ENCODE measurements around the gene BCL2A1. TPM values are rescaled to one million over a fixed set of nuclear protein-coding genes. Genes with fewer than 3 reads are reported as not detected.

The BCL2A1 gene
- total RNA-seq, 4 donors from 2014 or later, result 0.97 to 12.6 (median 1.3) TPM; not detected in 1

DNA sequence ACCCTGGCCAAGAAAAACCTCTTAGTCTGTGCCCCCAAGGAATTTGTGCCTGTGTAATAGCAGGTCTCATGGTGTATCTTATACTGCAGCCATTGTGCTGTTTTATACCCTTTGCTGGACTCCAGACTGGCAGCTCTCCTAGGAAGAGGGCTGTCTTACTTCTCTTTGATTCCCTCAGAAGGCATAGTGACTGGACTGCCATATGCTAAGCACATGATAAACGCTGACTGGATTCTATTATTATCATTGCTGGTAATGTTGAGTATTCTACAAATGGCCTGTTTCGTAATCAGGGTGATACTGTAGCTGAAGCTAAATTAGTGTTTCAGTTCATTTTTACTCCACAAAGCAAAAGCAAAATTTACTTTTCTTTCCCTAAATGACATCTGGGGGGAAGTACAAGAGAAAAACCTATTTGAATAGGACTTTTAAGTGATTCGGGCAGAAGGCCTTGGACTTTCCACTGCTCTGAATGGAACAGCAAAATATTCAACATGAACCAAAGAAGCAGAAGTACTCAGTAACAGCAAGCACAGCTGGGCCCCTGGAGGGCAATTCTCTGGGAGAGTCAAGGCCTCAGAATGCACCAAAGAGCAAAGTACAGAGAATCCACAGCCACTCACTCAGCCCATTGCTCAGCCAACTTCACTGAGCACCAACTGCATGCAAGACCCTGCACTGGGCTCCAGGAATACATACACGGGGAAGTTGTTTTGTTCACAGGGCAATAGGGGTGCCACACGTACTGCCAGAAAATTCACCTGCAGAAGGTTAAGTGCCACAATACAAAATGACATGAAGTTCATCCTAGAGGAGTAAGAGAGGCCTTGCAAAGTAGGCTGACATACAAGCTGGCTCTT lies 7.9 kb upstream of the BCL2A1 start:
- TF ChIP-seq, protein P1, sequence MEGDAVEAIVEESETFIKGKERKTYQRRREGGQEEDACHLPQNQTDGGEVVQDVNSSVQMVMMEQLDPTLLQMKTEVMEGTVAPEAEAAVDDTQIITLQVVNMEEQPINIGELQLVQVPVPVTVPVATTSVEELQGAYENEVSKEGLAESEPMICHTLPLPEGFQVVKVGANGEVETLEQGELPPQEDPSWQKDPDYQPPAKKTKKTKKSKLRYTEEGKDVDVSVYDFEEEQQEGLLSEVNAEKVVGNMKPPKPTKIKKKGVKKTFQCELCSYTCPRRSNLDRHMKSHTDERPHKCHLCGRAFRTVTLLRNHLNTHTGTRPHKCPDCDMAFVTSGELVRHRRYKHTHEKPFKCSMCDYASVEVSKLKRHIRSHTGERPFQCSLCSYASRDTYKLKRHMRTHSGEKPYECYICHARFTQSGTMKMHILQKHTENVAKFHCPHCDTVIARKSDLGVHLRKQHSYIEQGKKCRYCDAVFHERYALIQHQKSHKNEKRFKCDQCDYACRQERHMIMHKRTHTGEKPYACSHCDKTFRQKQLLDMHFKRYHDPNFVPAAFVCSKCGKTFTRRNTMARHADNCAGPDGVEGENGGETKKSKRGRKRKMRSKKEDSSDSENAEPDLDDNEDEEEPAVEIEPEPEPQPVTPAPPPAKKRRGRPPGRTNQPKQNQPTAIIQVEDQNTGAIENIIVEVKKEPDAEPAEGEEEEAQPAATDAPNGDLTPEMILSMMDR (IDR thresholded peaks at IDR 0.05), result no peak
- TF ChIP-seq POLR2A (IDR thresholded peaks at IDR 0.05), result no peak
- Histone ChIP-seq H3K27me3 (no peaks in the 10 kb centered on the region), H3K4me1 (no peaks in the 10 kb centered on the region), H3K36me3 (no peaks in the 10 kb centered on the region), H3K9me3 (no peaks in the 10 kb centered on the region), H3K27ac (no peak overlapping the region), H3K4me3 (no peak overlapping the region)
- no peak for DNase-seq
- intact Hi-C loops (cut with DNase I; ENCODE audit: low total_unique reads), result no loop called here

DNA sequence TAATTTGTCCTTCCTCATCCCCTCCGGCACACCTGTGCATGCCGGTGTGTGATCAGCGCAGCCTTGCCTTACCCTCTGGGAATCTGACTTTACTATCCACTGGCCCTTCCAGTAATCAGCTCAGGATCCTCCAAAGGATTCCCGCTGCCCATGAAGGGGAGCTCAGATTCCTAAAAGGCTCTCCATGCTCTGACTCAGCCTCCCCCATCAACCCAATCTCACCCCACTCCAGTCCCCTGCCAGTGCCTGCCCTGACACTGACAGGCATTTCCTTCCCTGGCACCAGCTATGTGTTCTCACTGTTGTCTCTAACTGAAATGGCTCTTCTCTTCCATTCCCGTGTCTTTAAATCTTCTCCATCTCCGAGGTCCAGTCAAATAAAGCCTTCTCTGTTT lies 7.3 kb upstream of the BCL2A1 start:
- H3K4me3 ChIP-seq, result no peak overlapping the region
- intact Hi-C loops (cut with DNase I; ENCODE audit: low total_unique reads), result no loop called here
- no peaks in the 10 kb centered on the region for H3K4me1 ChIP-seq
- DNase-seq, result no peak
- no peaks in the 10 kb centered on the region for H3K27me3 ChIP-seq
- TF ChIP-seq, protein P1 (IDR thresholded peaks at IDR 0.05), result no peak
- no peak for TF ChIP-seq POLR2A (IDR thresholded peaks at IDR 0.05)
- H3K36me3 ChIP-seq, result no peaks in the 10 kb centered on the region
- H3K9me3 ChIP-seq, result no peaks in the 10 kb centered on the region
- H3K27ac ChIP-seq, result no peak overlapping the region

DNA sequence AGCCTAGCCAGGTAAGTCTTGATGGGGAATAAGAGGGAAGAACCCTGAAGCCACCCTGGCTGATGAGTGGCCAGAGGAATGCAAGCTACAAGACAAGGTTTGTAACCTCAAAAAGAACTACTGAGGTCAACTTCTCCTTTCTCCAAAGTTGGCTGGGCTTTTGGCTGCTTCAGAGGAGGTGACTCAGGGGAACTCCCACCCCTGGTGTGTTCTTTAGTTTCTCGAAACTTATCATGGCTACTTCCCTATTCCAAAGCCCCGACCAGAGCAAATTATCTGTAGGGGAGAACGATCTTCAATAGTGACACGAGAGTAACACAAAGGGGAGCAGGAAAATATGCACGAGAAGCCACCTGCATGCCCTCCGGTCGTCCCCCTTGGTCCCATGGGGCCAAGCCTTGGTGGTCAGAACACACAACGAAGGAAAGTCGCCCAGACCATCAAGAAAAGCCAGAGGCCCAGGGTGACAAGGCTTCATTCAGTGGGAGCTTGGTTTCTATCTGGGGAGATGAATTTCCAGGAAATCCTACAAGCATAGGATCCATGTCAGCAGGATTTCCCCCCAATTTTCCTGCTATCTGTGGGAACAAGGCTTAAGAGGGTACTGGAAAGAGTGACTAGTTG lies 6.5 kb upstream of the BCL2A1 start:
- H3K27ac ChIP-seq, result no peak overlapping the region
- intact Hi-C loops (cut with DNase I; ENCODE audit: low total_unique reads), result no loop called here
- no peak overlapping the region for H3K4me3 ChIP-seq
- TF ChIP-seq POLR2A (IDR thresholded peaks at IDR 0.05), result no peak
- TF ChIP-seq, protein P1 (IDR thresholded peaks at IDR 0.05), result no peak
- no peaks in the 10 kb centered on the region for H3K9me3 ChIP-seq
- H3K4me1 ChIP-seq, result no peaks in the 10 kb centered on the region
- no peaks in the 10 kb centered on the region for H3K27me3 ChIP-seq
- DNase-seq, result no peak
- no peaks in the 10 kb centered on the region for H3K36me3 ChIP-seq

DNA sequence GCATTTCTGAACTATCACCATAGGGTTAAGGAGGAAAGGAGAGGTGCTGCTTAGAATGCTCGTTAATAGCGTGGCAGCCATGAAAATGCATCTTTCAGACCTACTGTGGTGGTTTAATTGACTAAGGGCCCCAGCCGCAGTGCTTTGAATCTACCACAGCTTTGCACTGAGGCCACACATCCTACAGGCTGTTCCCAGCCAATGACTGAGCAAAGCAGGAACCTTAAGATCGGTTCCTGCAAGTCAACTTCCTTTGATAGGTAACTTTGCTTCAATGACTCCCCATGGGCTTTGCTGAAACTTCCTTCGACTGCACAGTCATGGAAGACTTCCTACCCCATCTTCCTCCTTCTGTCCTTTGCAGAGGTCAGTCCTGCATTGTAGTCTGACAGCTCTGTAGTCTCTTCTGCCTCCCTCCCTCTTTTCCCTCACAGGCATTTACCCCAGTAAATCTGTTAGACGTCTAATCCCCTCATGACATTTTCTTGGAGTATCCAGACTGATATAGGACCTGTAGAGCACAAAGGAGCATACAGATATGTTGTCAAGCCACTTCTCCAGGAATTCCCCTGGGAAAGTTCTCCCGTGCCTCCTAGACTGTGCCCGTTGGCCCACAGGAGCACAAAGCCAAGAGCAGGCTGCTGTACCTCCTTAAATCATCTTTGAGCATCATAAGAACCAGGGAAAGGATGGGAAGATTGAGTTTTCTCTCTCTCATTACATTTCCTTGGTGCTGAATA lies 2.6 kb upstream of the BCL2A1 start:
- Histone ChIP-seq H3K4me3 (no peak overlapping the region), H3K4me1 (no peaks in the 10 kb centered on the region), H3K27me3 (no peaks in the 10 kb centered on the region), H3K27ac (no peak overlapping the region), H3K9me3 (no peaks in the 10 kb centered on the region), H3K36me3 (no peaks in the 10 kb centered on the region)
- TF ChIP-seq, protein P1 (IDR thresholded peaks at IDR 0.05), result no peak
- TF ChIP-seq POLR2A (IDR thresholded peaks at IDR 0.05), result no peak
- intact Hi-C loops (cut with DNase I; ENCODE audit: low total_unique reads), result no loop called here
- DNase-seq, result no peak

DNA sequence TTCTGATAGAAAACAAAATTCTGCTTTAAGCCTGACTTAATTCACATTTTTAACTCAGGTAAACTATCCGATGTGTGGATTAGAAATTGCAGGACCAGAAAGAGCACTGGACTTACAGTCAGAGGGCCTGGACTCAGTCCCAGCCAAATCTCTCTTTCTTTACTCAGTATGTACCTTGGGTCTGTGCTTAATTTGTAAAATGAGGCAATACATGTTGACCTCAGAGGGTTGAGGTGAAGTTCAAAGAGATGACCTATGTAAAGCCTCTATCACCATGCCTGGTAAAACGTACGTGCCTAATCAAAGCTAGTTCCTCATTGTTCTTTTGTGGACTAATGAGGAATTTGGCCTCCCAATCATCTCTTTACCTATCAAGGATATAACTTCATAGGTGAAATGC lies 1.9 kb upstream of the BCL2A1 start:
- TF ChIP-seq, protein P1 (IDR thresholded peaks at IDR 0.05), result no peak
- no peak for TF ChIP-seq POLR2A (IDR thresholded peaks at IDR 0.05)
- Histone ChIP-seq H3K9me3 (no peaks in the 10 kb centered on the region), H3K4me3 (no peak overlapping the region), H3K27ac (no peak overlapping the region), H3K36me3 (no peaks in the 10 kb centered on the region), H3K4me1 (no peaks in the 10 kb centered on the region), H3K27me3 (no peaks in the 10 kb centered on the region)
- intact Hi-C loops (cut with DNase I; ENCODE audit: low total_unique reads), result no loop called here
- no peak for DNase-seq

Data from uterus (tissue), 4 donors.